Smooth muscle cell (in vitro differentiated cells): ENCODE results near the gene PIWIL4. TPM values are rescaled to one million over a fixed set of nuclear protein-coding genes. Genes with fewer than 3 reads are reported as not detected.
"Not testable (repeated sequence)": the region's sequence is repeated elsewhere in the genome, so short reads cannot be mapped to it uniquely, and the experiment has no call there.

Source experiments
- DNase-seq: peaks from one replicate; lab custom pipeline; 2025; ENCODE audit not compliant: unreplicated experiment; lab: John Stamatoyannopoulos, UW
- H2AFZ ChIP-seq: fragments of 200-600 bp; sonication (generic); 2 replicates; pipeline ENCODE4 v1.6.0; 2016; ENCODE audit warnings: antibody characterized with exemption, low read depth, mild to moderate bottlenecking
- H3F3A ChIP-seq: fragments of 200-600 bp; sonication (generic); 2 replicates; pipeline ENCODE4 v1.6.0; 2017; ENCODE audit warnings: antibody characterized with exemption, low read depth
- H3K27ac ChIP-seq: fragments of 200-600 bp; sonication (generic); 2 replicates; pipeline ENCODE4 v1.5.1; 2016; ENCODE audit warnings: low read depth, mild to moderate bottlenecking
- H3K27me3 ChIP-seq: fragments of 200-600 bp; sonication (generic); 2 replicates; pipeline ENCODE4 v1.6.1; 2016; ENCODE audit warnings: low read depth, mild to moderate bottlenecking
- H3K36me3 ChIP-seq: fragments of 200-600 bp; sonication (generic); 2 replicates; pipeline ENCODE4 v1.5.1; 2016; ENCODE audit warnings: low read depth
- H3K4me1 ChIP-seq: fragments of 200-600 bp; sonication (generic); 2 replicates; pipeline ENCODE4 v1.5.1; 2016; ENCODE audit warnings: low read depth
- H3K4me2 ChIP-seq: fragments of 200-600 bp; sonication (generic); 2 replicates; pipeline ENCODE4 v1.6.0; 2016; ENCODE audit warnings: mild to moderate bottlenecking
- H3K4me3 ChIP-seq: fragments of 200-600 bp; sonication (generic); 2 replicates; pipeline ENCODE4 v1.5.1; 2016; ENCODE audit warnings: mild to moderate bottlenecking
- H3K79me2 ChIP-seq: fragments of 200-600 bp; sonication (generic); 2 replicates; pipeline ENCODE4 v1.6.0; 2016; ENCODE audit warnings: low read depth, mild to moderate bottlenecking
- H3K9ac ChIP-seq: fragments of 200-600 bp; sonication (generic); 2 replicates; pipeline ENCODE4 v1.6.0; 2016; ENCODE audit warnings: low read depth
- H3K9me3 ChIP-seq: fragments of 200-600 bp; sonication (generic); replicated peaks from 2 replicates; pipeline ENCODE4 v1.5.1; 2016; ENCODE audit warnings: low read depth
- H4K20me1 ChIP-seq: fragments of 200-600 bp; sonication (generic); 2 replicates; pipeline ENCODE4 v1.6.0; 2016; ENCODE audit warnings: low read depth
- WGBS: methylation state at CpG from one replicate; pipeline ENCODE4 v1.1.7; 2016; ENCODE audit warnings: low lambda C conversion rate; 5-methylcytosine and 5-hydroxymethylcytosine counted together
- polyA plus RNA-seq: library from polyadenylated mRNA; unstranded; fragments of >200 nt; fragmentation: Nextera tagmentation; extraction: Ambion mirVana; gene quantifications from 2 replicates; pipeline ENCODE4 v1.2.1, GENCODE V29; 2016
- total RNA-seq: library from RNA; depleted of rRNA; stranded (reverse); fragments of >200 nt; gene quantifications from 2 replicates; pipeline ENCODE4 v1.2.3, GENCODE V29; 2014
- TF ChIP-seq, protein P1 (sequence below): fragments of 200-600 bp; sonication (generic); IDR thresholded peaks from 2 replicates; pipeline ENCODE4 v1.5.1; 2017; ENCODE audit warnings: borderline replicate concordance, mild to moderate bottlenecking, antibody characterized with exemption; ENCODE audit not compliant: insufficient read depth, poor library complexity, severe bottlenecking

The PIWIL4 gene
- total and polyA plus RNA-seq, 2 experiments from 2014 or later: 0.88 to 3.1 TPM

DNA sequence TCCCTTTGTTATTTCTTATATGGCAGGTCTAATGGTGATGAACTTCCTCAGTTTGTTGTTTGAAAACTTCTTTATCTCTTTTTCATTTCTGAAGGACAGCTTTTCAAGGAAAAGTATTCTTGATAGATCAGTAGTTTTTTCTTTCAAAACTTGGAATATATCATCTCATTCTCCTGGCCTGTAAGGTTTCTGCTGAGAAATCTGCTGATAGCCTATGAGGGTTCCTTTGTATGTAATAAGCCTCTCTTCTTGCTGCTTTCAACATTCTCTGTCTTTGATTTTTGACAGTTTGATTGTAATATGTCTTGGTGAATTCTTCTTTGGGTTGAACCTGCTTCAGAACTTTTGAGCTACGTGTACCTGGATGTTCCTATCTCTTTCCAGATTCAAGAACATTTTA is 46.0 kb downstream of the PIWIL4 start:
- TF ChIP-seq, protein P1, sequence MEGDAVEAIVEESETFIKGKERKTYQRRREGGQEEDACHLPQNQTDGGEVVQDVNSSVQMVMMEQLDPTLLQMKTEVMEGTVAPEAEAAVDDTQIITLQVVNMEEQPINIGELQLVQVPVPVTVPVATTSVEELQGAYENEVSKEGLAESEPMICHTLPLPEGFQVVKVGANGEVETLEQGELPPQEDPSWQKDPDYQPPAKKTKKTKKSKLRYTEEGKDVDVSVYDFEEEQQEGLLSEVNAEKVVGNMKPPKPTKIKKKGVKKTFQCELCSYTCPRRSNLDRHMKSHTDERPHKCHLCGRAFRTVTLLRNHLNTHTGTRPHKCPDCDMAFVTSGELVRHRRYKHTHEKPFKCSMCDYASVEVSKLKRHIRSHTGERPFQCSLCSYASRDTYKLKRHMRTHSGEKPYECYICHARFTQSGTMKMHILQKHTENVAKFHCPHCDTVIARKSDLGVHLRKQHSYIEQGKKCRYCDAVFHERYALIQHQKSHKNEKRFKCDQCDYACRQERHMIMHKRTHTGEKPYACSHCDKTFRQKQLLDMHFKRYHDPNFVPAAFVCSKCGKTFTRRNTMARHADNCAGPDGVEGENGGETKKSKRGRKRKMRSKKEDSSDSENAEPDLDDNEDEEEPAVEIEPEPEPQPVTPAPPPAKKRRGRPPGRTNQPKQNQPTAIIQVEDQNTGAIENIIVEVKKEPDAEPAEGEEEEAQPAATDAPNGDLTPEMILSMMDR: no peak
- Histone ChIP-seq H3K4me3 (no peak overlapping the region), H3F3A (no peaks in the 10 kb centered on the region), H3K27ac (no peak overlapping the region), H3K27me3 (no peaks in the 10 kb centered on the region), H3K4me1 (no peaks in the 10 kb centered on the region), H3K36me3 (peaks cover 13% of the 10 kb centered on the region), H3K4me2 (no peak overlapping the region), H4K20me1 (no peaks in the 10 kb centered on the region), H2AFZ (no peak overlapping the region), H3K9ac (no peak overlapping the region), H3K79me2 (no peaks in the 10 kb centered on the region), H3K9me3 (peaks cover 28% of the 10 kb centered on the region)
- no peak for DNase-seq
- WGBS: 88% methylated on average over 1 of the region's 1 CpG

DNA sequence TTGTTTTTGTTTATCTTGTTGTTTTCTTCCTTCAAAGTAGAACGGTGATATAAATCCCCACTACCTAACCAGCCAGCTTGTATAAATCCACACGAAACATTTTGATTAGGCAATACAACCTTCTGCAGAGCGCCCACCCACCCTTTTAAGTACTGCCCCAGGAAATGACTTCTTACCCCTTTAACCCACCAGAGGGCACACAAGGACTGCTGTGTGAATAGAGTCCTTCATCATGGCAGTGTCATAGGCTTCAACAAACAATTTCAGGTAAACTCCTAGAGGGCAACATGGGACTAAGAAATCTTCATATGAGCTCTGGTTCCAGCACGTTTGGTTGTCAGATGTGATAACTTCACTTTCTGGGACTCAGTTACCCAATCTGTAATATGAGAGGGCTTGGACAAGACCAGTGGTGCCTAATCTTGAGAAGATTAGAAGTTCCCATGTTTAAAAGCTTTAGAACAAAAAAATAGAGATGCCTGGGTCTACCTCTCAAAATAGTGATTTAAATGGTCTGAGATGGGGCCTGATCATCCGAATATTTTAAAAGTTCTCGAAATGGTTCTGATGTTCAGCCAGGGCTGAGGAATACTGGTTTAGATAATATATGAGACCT is 56.1 kb downstream of the PIWIL4 start:
- Histone ChIP-seq H3K27me3 (no peaks in the 10 kb centered on the region), H3K9ac (no peak overlapping the region), H3K4me3 (no peak overlapping the region), H3K79me2 (no peaks in the 10 kb centered on the region), H3K9me3 (no peaks in the 10 kb centered on the region), H3K4me2 (no peak overlapping the region), H3K36me3 (no peaks in the 10 kb centered on the region), H3F3A (no peaks in the 10 kb centered on the region), H3K27ac (no peak overlapping the region), H2AFZ (no peak overlapping the region), H3K4me1 (no peaks in the 10 kb centered on the region), H4K20me1 (no peaks in the 10 kb centered on the region)
- WGBS: 36% methylated on average over 6 of the region's 6 CpGs
- DNase-seq: no peak
- TF ChIP-seq, protein P1: peak; percentile 88

DNA sequence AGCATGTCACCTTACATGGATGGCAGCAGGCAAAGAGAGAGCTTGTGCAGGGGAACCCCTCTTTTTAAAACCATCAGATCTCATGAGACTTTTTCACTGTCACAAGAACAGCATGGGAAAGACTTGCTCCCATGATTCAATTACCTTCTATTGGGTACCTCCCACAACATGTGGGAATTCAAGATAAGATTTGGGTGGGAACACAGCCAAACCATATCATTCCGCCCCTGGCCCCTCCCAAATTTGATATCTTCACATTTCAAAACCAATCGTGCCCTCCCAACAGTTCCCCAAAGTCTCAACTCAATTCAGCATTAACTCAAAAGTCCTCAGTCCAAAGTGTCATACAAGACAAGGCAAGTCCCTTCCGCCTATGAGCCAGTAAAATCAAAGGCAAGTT is 58.3 kb downstream of the PIWIL4 start:
- not testable (repeated sequence) for H3K27me3 ChIP-seq, H4K20me1 ChIP-seq, H3K4me2 ChIP-seq, H3K27ac ChIP-seq, H2AFZ ChIP-seq, H3K36me3 ChIP-seq, H3K9me3 ChIP-seq, H3F3A ChIP-seq, H3K79me2 ChIP-seq, H3K4me1 ChIP-seq, DNase-seq, H3K4me3 ChIP-seq, H3K9ac ChIP-seq
- 98% methylated on average over 3 of the region's 3 CpGs for WGBS

DNA sequence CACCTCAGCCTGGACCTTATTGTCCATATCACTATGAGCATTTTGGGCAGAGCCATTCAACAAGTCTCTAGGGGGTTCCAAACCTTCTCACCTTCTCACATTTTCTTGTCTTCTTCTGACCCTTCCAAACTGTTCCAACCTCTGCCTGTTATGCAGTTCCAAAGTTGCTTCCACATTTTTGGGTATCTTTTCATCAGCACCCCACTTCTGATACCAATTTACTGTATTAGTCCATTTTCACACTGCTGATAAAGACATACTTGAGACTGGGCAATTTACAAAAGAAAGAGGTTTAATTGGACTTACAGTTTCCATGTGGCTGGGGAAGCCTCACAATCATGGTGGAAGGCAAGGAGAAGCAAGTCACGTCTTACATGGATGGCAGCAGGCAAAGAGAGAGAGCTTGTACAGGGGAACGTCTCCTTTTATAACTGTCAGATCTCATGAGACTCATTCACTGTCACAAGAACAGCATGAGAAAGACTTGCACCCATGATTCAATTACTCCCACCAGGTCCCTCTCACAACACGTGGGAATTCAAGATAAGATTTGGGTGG is 59.9 kb downstream of the PIWIL4 start:
- not testable (repeated sequence) for H3K9me3 ChIP-seq, H4K20me1 ChIP-seq, H3K27ac ChIP-seq, H3K9ac ChIP-seq, H2AFZ ChIP-seq, H3K36me3 ChIP-seq, H3K4me3 ChIP-seq, H3K79me2 ChIP-seq, H3K4me2 ChIP-seq, DNase-seq, H3K27me3 ChIP-seq, H3F3A ChIP-seq, H3K4me1 ChIP-seq
- 99% methylated on average over 3 of the region's 3 CpGs for WGBS
